NCI-H1092 (cell line): ENCODE results near the gene TOGARAM1.

Experiments used
- DNase-seq: peaks from one replicate; lab custom pipeline; 2025; lab: John Stamatoyannopoulos, UW

TOGARAM1 gene, protein sequence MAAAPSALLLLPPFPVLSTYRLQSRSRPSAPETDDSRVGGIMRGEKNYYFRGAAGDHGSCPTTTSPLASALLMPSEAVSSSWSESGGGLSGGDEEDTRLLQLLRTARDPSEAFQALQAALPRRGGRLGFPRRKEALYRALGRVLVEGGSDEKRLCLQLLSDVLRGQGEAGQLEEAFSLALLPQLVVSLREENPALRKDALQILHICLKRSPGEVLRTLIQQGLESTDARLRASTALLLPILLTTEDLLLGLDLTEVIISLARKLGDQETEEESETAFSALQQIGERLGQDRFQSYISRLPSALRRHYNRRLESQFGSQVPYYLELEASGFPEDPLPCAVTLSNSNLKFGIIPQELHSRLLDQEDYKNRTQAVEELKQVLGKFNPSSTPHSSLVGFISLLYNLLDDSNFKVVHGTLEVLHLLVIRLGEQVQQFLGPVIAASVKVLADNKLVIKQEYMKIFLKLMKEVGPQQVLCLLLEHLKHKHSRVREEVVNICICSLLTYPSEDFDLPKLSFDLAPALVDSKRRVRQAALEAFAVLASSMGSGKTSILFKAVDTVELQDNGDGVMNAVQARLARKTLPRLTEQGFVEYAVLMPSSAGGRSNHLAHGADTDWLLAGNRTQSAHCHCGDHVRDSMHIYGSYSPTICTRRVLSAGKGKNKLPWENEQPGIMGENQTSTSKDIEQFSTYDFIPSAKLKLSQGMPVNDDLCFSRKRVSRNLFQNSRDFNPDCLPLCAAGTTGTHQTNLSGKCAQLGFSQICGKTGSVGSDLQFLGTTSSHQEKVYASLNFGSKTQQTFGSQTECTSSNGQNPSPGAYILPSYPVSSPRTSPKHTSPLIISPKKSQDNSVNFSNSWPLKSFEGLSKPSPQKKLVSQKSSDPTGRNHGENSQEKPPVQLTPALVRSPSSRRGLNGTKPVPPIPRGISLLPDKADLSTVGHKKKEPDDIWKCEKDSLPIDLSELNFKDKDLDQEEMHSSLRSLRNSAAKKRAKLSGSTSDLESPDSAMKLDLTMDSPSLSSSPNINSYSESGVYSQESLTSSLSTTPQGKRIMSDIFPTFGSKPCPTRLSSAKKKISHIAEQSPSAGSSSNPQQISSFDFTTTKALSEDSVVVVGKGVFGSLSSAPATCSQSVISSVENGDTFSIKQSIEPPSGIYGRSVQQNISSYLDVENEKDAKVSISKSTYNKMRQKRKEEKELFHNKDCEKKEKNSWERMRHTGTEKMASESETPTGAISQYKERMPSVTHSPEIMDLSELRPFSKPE (N-terminal part only)

GRCh38 chr14:44961554-44962333 is at the start of gene TOGARAM1, which contains the start of gene KLHL28:
Gene TOGARAM1, plus strand, starts transcription at chr14:44962190. Its CDS starts 232 bp downstream, at chr14:44962422.
Gene KLHL28, minus strand, starts transcription at chr14:44961947. Its CDS starts 16,019 bp downstream, at chr14:44945928.
- DNase-seq = peak; percentile 100

DNA sequence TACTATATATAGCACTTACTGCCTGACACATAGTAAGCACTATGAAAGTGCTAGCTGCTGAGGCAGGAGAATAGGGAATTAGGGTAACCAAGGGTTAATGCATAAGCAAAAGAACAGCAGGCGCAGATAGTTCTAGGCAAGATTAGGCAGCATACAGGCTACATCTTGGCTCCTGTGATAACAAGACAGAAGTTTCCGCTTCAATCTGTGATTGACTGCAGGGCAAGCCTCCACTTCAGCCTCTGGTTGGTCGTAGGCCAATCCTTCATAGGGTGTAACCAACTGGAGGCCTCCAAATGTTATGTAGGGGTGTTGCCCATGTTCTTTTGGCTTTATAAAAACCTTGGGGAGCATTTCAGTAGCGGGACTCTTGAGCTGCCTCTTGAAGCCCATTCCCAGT is 47.1 kb upstream of the TOGARAM1 start:
- no peak for DNase-seq

- no peak for DNase-seq
Measured at GRCh38 chr14:44928793-44929192, 33.2 kb upstream of the TOGARAM1 start.

GRCh38 chr14:44935155-44935554 is 26.8 kb upstream of the TOGARAM1 start:
- no peak for DNase-seq

DNA sequence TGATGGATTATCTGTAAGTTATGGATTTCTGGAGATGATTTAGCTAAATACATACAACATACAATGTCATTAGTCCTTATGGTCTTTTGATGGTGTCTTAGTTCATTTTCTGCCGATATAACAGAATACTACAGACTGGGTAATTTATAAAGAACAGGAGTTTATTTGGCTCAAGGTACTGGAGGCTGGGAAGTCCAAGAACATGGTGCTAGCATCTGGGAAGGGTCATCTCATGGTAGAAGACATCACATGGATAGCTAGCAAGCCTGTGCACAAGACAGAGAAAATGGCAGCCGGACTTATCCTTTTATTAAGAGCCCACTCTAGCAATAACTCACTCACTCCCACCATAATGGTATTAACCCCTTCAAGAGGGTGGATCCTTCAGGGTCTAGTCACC is 24.4 kb upstream of the TOGARAM1 start:
- DNase-seq = no peak

DNA sequence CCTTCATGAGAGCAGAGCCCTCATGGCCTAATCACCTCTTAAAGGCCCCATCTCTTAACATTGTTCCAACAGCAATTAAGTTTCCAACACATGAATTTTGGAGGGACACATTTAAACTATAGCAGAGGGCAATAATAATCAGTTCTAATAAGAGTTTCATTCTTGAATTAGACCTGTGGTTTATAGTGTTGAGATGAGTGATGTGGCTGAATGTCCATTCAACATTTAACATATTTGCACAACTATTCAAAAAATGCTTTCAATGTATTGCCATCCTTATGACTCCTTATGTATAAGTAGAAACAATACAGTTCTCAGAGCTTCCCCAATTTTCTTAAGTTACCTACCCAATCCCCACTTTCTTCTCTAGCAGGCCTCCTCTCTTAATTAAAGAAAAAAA is 21.8 kb upstream of the TOGARAM1 start:
- DNase-seq = no peak

DNA sequence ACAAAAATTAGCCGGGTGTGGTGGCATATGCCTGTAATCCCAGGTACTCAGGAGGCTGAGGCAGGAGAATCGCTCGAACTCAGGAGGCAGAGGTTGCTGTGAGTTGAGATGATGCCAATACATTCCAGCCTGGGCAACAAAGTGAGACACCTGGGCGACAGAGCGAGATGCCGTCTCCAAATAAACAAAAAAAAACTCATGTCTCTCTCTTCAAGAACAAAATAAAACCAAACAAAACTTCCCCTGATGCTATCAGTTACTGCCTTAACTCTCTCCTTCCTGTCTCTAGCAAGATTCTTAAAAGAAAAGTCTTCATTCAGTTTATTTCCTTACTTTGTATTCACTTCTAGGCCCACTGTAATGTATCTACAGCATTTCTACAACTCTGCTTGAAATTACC is 21.0 kb upstream of the TOGARAM1 start:
- DNase-seq = no peak

GRCh38 chr14:44941591-44941990 is 20.4 kb upstream of the TOGARAM1 start:
- no peak for DNase-seq

- DNase-seq = no peak
Measured at GRCh38 chr14:44942436-44942835, 19.6 kb upstream of the TOGARAM1 start.

- DNase-seq = no peak
Measured at GRCh38 chr14:44944107-44944506, 17.9 kb upstream of the TOGARAM1 start.

GRCh38 chr14:44945264-44945663 is 16.7 kb upstream of the TOGARAM1 start:
- DNase-seq = no peak

- DNase-seq = no peak
Measured at GRCh38 chr14:44951051-44951450, 10.9 kb upstream of the TOGARAM1 start.

- no peak for DNase-seq
Measured at GRCh38 chr14:44952391-44953110, 9.4 kb upstream of the TOGARAM1 start.

- DNase-seq = no peak
Measured at GRCh38 chr14:44954750-44955149, 7.2 kb upstream of the TOGARAM1 start.

- no peak for DNase-seq
Measured at GRCh38 chr14:44955528-44955927, 6.5 kb upstream of the TOGARAM1 start.

GRCh38 chr14:44956866-44957265 is 5.1 kb upstream of the TOGARAM1 start:
- no peak for DNase-seq

DNA sequence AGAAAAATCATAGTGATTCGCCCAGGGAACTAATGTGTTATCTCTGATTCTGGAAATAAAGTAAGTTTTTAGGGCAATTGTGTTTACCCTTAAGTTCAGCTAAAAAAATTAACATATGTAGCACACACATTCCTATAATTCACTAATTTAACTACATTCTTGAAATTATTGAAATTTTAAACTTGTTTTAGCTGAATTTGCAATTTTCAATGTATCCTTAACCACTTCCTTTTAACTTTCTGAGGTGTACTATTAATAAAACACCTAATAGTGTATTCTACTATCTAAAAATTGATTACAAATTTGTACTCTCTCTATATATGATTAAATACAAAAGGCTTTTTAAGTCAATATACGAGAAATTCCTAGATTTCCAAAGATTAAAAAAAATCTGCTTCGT is 2.5 kb upstream of the TOGARAM1 start:
- no peak for DNase-seq

DNA sequence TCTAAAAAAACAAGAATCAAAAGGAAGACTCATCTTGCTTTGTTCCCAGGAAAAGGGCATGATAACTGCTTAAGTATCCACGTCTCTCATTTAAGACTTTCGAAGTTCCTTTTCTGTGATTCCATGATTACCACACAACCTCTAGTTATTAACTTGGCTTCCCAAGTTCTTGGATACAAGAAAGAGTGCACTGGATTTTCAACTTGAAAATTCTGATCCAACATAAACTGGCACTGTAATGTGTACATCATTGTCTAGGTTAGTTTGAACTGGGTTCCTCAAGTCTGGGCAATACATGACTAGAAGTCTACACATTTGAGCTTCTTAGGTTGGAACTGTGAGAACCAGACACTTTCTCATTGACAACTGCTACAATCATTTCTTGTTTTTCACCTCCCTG is 1.8 kb upstream of the TOGARAM1 start:
- no peak for DNase-seq

- DNase-seq = no peak
Measured at GRCh38 chr14:44960646-44961045, 1.3 kb upstream of the TOGARAM1 start.

DNA sequence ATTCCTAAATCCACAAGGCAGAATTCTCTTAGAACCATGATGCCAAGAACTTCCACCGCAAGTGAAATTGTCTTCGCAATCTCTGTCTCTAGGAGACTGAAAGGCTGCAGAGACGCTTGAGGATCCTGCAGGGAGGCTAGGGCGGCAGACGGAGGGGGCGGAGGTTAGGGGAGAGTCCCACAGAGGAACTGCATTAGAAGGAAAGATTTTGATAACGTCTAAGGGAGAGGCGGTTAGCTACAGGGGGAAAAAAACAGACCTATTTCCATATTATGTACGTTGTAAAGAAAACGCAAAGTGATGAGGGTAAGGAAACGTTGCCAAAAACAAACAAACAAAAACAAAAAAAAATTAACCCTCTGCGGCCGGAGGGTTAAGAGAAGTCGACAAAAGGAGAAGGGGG is 838 bp upstream of the TOGARAM1 start:
- peak; percentile 5 for DNase-seq
